ENCODE results near the gene PPP6R2. TPM values are rescaled to one million over a fixed set of nuclear protein-coding genes. Genes with fewer than 3 reads are reported as not detected.

Gene PPP6R2
- polyA plus RNA-seq, 1 experiment, result 26.6 TPM

- no peak overlapping the region for H3K4me3 ChIP-seq (ENCODE audit: low read depth, low read length)
- CTCF ChIA-PET, result no interaction called here
- DNase-seq (ENCODE audit: low read depth, low spot score), result no peak
- H3K9me3 ChIP-seq (ENCODE audit: control insufficient read depth, insufficient read depth, low read length), result peaks cover 3% of the 10 kb centered on the region; the same call in 1 of the 2 replicates
- POLR2A ChIA-PET, result no interaction called here
- no peak for TF ChIP-seq CTCF (IDR thresholded peaks at IDR 0.05; ENCODE audit: low read depth, low read length)
- H3K27ac ChIP-seq (ENCODE audit: low read depth, low read length), result peak overlapping the region; percentile 61
- H3K27me3 ChIP-seq (ENCODE audit: control insufficient read depth, insufficient read depth, low read length), result peaks cover 2% of the 10 kb centered on the region
Measured at GRCh38 chr22:50308597-50308935, 34.6 kb upstream of the PPP6R2 start.

GRCh38 chr22:50308986-50309600 lies 34.0 kb upstream of the PPP6R2 start:
- POLR2A ChIA-PET, result no interaction called here

GRCh38 chr22:50309601-50309991 lies 33.5 kb upstream of the PPP6R2 start:
- no peak overlapping the region for H3K27ac ChIP-seq (ENCODE audit: low read depth, low read length)
- DNase-seq (ENCODE audit: low read depth, low spot score), result no peak
- H3K4me3 ChIP-seq (ENCODE audit: low read depth, low read length), result no peak overlapping the region
- H3K9me3 ChIP-seq (ENCODE audit: control insufficient read depth, insufficient read depth, low read length), result peaks cover 3% of the 10 kb centered on the region; the same call in 1 of the 2 replicates
- no peak for TF ChIP-seq CTCF (IDR thresholded peaks at IDR 0.05; ENCODE audit: low read depth, low read length)
- H3K27me3 ChIP-seq (ENCODE audit: control insufficient read depth, insufficient read depth, low read length), result peaks cover 2% of the 10 kb centered on the region
- CTCF ChIA-PET, result no interaction called here
- POLR2A ChIA-PET, result no interaction called here

More at GRCh38 chr22:50308986-50309600, 34.0 kb upstream of the PPP6R2 start:
- H3K27me3 ChIP-seq (ENCODE audit: control insufficient read depth, insufficient read depth, low read length), result peaks cover 2% of the 10 kb centered on the region
- H3K27ac ChIP-seq (ENCODE audit: low read depth, low read length), result peak overlapping the region; percentile 61
- CTCF ChIA-PET, result no interaction called here
- DNase-seq (ENCODE audit: low read depth, low spot score), result no peak
- peaks cover 3% of the 10 kb centered on the region; the same call in 1 of the 2 replicates for H3K9me3 ChIP-seq (ENCODE audit: control insufficient read depth, insufficient read depth, low read length)
- no peak overlapping the region for H3K4me3 ChIP-seq (ENCODE audit: low read depth, low read length)
- TF ChIP-seq CTCF (IDR thresholded peaks at IDR 0.05; ENCODE audit: low read depth, low read length), result no peak

GRCh38 chr22:50310031-50310722 lies 33.0 kb upstream of the PPP6R2 start:
- CTCF ChIA-PET, result no interaction called here

More at GRCh38 chr22:50310031-50310722, 33.0 kb upstream of the PPP6R2 start:
- DNase-seq (ENCODE audit: low read depth, low spot score), result no peak
- peaks cover 3% of the 10 kb centered on the region; the same call in 1 of the 2 replicates for H3K9me3 ChIP-seq (ENCODE audit: control insufficient read depth, insufficient read depth, low read length)
- POLR2A ChIA-PET, result no interaction called here
- no peak overlapping the region for H3K27ac ChIP-seq (ENCODE audit: low read depth, low read length)
- H3K4me3 ChIP-seq (ENCODE audit: low read depth, low read length), result no peak overlapping the region
- peaks cover 2% of the 10 kb centered on the region for H3K27me3 ChIP-seq (ENCODE audit: control insufficient read depth, insufficient read depth, low read length)
- no peak for TF ChIP-seq CTCF (IDR thresholded peaks at IDR 0.05; ENCODE audit: low read depth, low read length)

Measured in AG04450 (cell line).